Smooth muscle cell (in vitro differentiated cells): ENCODE results near the gene SRPRB. TPM values are rescaled to one million over a fixed set of nuclear protein-coding genes. Genes with fewer than 3 reads are reported as not detected.

Source experiments
- DNase-seq: peaks from one replicate; lab custom pipeline; 2025; ENCODE audit not compliant: unreplicated experiment; lab: John Stamatoyannopoulos, UW
- H2AFZ ChIP-seq: fragments of 200-600 bp; sonication (generic); 2 replicates; pipeline ENCODE4 v1.6.0; 2016; ENCODE audit warnings: antibody characterized with exemption, low read depth, mild to moderate bottlenecking
- H3F3A ChIP-seq: fragments of 200-600 bp; sonication (generic); 2 replicates; pipeline ENCODE4 v1.6.0; 2017; ENCODE audit warnings: antibody characterized with exemption, low read depth
- H3K27ac ChIP-seq: fragments of 200-600 bp; sonication (generic); 2 replicates; pipeline ENCODE4 v1.5.1; 2016; ENCODE audit warnings: low read depth, mild to moderate bottlenecking
- H3K27me3 ChIP-seq: fragments of 200-600 bp; sonication (generic); 2 replicates; pipeline ENCODE4 v1.6.1; 2016; ENCODE audit warnings: low read depth, mild to moderate bottlenecking
- H3K36me3 ChIP-seq: fragments of 200-600 bp; sonication (generic); 2 replicates; pipeline ENCODE4 v1.5.1; 2016; ENCODE audit warnings: low read depth
- H3K4me1 ChIP-seq: fragments of 200-600 bp; sonication (generic); 2 replicates; pipeline ENCODE4 v1.5.1; 2016; ENCODE audit warnings: low read depth
- H3K4me2 ChIP-seq: fragments of 200-600 bp; sonication (generic); 2 replicates; pipeline ENCODE4 v1.6.0; 2016; ENCODE audit warnings: mild to moderate bottlenecking
- H3K4me3 ChIP-seq: fragments of 200-600 bp; sonication (generic); 2 replicates; pipeline ENCODE4 v1.5.1; 2016; ENCODE audit warnings: mild to moderate bottlenecking
- H3K79me2 ChIP-seq: fragments of 200-600 bp; sonication (generic); 2 replicates; pipeline ENCODE4 v1.6.0; 2016; ENCODE audit warnings: low read depth, mild to moderate bottlenecking
- H3K9ac ChIP-seq: fragments of 200-600 bp; sonication (generic); 2 replicates; pipeline ENCODE4 v1.6.0; 2016; ENCODE audit warnings: low read depth
- H3K9me3 ChIP-seq: fragments of 200-600 bp; sonication (generic); replicated peaks from 2 replicates; pipeline ENCODE4 v1.5.1; 2016; ENCODE audit warnings: low read depth
- H4K20me1 ChIP-seq: fragments of 200-600 bp; sonication (generic); 2 replicates; pipeline ENCODE4 v1.6.0; 2016; ENCODE audit warnings: low read depth
- CTCF ChIP-seq: fragments of 200-600 bp; sonication (generic); IDR thresholded peaks from 2 replicates; pipeline ENCODE4 v1.5.1; 2017; ENCODE audit warnings: borderline replicate concordance, mild to moderate bottlenecking, antibody characterized with exemption; ENCODE audit not compliant: insufficient read depth, poor library complexity, severe bottlenecking
- WGBS: methylation state at CpG from one replicate; pipeline ENCODE4 v1.1.7; 2016; ENCODE audit warnings: low lambda C conversion rate; 5-methylcytosine and 5-hydroxymethylcytosine counted together
- polyA plus RNA-seq: library from polyadenylated mRNA; unstranded; fragments of >200 nt; fragmentation: Nextera tagmentation; extraction: Ambion mirVana; gene quantifications from 2 replicates; pipeline ENCODE4 v1.2.1, GENCODE V29; 2016
- total RNA-seq: library from RNA; depleted of rRNA; stranded (reverse); fragments of >200 nt; gene quantifications from 2 replicates; pipeline ENCODE4 v1.2.3, GENCODE V29; 2014

Gene SRPRB
- total and polyA plus RNA-seq, 2 experiments from 2014 or later, result 59.3 to 78.9 TPM

GRCh38 chr3:133845127-133845526, 39.5 kb downstream of the SRPRB start:
- Histone ChIP-seq H3F3A (no peaks in the 10 kb centered on the region), H2AFZ (no peak overlapping the region), H3K27me3 (no peaks in the 10 kb centered on the region), H3K4me1 (no peaks in the 10 kb centered on the region), H3K36me3 (no peaks in the 10 kb centered on the region), H3K79me2 (no peaks in the 10 kb centered on the region), H3K9me3 (no peaks in the 10 kb centered on the region), H4K20me1 (no peaks in the 10 kb centered on the region), H3K27ac (no peak overlapping the region), H3K4me3 (no peak overlapping the region), H3K4me2 (no peak overlapping the region), H3K9ac (no peak overlapping the region)
- 84% methylated on average over 4 of the region's 4 CpGs for WGBS
- no peak for DNase-seq
- TF ChIP-seq CTCF, result no peak

DNA sequence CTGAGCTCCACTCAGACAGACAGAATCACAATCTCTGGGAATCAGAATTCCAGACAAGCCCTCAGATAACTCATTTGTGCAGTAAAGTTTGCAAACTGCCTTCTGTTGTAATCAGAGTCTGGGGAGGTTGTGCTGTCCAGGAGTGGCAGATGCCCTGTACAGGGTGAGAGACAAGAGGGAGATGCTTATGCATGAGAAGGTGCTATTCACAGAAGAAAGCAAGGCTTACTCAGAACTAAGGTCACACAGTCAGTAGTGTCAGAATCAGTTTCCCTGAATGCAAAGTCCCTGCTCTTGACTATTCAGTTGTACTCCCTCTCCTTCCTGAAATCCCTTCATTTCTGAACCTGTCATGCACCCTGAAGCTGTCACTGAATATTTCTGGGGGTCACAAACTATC, 43.7 kb downstream of the SRPRB start:
- no peaks in the 10 kb centered on the region for H4K20me1 ChIP-seq
- DNase-seq, result no peak
- H3K9me3 ChIP-seq, result no peaks in the 10 kb centered on the region
- H3K4me3 ChIP-seq, result no peak overlapping the region
- H3K4me2 ChIP-seq, result no peak overlapping the region
- no peaks in the 10 kb centered on the region for H3F3A ChIP-seq
- no peaks in the 10 kb centered on the region for H3K27me3 ChIP-seq
- no peaks in the 10 kb centered on the region for H3K36me3 ChIP-seq
- no peak for TF ChIP-seq CTCF
- no peaks in the 10 kb centered on the region for H3K4me1 ChIP-seq
- H3K9ac ChIP-seq, result no peak overlapping the region
- H3K27ac ChIP-seq, result no peak overlapping the region
- H2AFZ ChIP-seq, result no peak overlapping the region
- no peaks in the 10 kb centered on the region for H3K79me2 ChIP-seq

- Histone ChIP-seq H3K4me2 (no peak overlapping the region), H3K4me1 (no peaks in the 10 kb centered on the region), H3F3A (no peaks in the 10 kb centered on the region), H3K27me3 (no peaks in the 10 kb centered on the region), H3K4me3 (no peak overlapping the region), H2AFZ (no peak overlapping the region), H3K27ac (no peak overlapping the region), H4K20me1 (no peaks in the 10 kb centered on the region), H3K9me3 (no peaks in the 10 kb centered on the region), H3K9ac (no peak overlapping the region), H3K36me3 (no peaks in the 10 kb centered on the region), H3K79me2 (no peaks in the 10 kb centered on the region)
- TF ChIP-seq CTCF, result no peak
- 95% methylated on average over 1 of the region's 1 CpG for WGBS
- no peak for DNase-seq
Observed at GRCh38 chr3:133850034-133850433, 44.4 kb downstream of the SRPRB start.

DNA sequence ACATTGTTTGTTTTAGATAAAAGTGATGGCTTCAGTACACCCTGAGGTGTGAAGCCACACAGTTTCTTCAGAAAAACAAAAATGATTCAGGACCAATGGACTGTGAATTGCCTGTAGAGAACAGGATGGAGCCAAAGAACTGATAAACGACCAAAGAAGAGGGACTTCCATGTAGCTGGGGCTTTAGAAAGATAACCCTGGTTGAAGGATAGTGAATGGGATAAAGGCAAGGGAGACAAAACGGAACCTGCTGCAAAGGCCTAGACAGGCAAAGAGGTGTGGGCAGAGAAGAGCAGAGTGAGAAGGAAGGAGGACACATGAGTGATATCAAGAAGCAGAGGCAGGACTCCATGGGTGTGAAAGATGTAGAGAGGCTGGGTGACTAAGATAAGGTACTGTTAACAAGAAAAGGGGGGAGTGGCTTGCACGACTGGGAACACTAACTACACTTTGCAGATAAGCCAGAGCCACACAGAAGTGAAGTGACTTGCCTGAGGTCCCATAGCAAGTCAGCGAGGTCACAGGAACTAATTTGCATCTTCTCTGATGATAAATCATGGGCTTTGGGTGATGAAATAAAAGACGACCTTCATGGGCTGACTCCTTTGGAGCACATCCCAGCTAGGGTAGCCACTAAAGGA, 45.8 kb downstream of the SRPRB start:
- Histone ChIP-seq H3K4me1 (no peaks in the 10 kb centered on the region), H3K9me3 (no peaks in the 10 kb centered on the region), H3K9ac (no peak overlapping the region), H4K20me1 (no peaks in the 10 kb centered on the region), H3K4me3 (no peak overlapping the region), H3F3A (no peaks in the 10 kb centered on the region), H3K27me3 (no peaks in the 10 kb centered on the region), H3K79me2 (no peaks in the 10 kb centered on the region), H3K27ac (no peak overlapping the region), H3K4me2 (no peak overlapping the region), H2AFZ (no peak overlapping the region), H3K36me3 (no peaks in the 10 kb centered on the region)
- TF ChIP-seq CTCF, result no peak
- no peak for DNase-seq
- 55% methylated on average over 5 of the region's 5 CpGs for WGBS
